Activated effector memory CD4-positive, alpha-beta T cell treated with anti-CD3 and anti-CD28 coated beads, Interleukin-2, amount 50 U/mL, for 16 hours (primary cell): Measurements from ENCODE around the gene PLIN1.

Source experiments
- DNase-seq: peaks from one replicate; pipeline ENCODE4 v3.0.0-alpha.2; 2020

The PLIN1 gene

DNA sequence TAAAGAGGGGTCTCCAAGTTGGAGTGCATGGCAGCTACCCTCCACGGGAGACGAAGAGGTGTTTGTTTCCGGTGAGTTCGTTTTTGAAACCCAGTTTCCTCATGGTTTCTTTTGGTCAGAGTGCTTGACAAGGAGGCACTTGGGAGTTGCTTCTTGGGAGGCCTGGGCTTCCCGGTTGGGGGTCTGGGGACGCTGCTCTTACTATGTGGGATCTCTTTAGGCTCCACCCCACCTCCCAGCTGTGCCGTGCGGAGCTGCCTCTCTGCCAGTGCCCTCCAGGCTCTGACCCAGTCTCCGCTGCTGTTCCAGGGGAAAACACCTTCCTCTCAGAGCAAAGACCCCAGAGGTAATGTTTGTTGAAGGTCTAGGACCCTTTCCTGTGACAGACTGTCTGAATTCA is 53.5 kb downstream of the PLIN1 start:
- DNase-seq: no peak

DNA sequence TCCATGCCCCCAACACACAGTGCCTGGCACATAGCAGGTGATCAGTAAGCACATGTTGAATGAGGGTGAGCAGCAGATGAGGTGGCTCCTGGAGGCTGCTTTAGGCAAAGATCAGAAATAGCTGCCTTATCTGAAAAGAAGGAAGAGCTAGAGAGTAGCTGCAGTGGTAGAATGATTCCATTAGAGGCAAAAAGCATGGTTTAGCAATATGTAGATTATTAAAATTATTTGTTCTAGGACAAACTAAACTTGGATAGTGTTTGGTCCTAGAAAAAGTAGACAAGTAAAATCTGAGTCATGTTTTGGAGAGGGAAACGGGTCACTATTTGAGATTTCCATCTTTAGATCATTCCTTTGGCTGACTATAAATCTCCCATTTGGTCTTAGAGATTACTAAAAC is 56.0 kb downstream of the PLIN1 start:
- no peak for DNase-seq

GRCh38 chr15:89621547-89621946 is 57.6 kb downstream of the PLIN1 start:
- no peak for DNase-seq

DNA sequence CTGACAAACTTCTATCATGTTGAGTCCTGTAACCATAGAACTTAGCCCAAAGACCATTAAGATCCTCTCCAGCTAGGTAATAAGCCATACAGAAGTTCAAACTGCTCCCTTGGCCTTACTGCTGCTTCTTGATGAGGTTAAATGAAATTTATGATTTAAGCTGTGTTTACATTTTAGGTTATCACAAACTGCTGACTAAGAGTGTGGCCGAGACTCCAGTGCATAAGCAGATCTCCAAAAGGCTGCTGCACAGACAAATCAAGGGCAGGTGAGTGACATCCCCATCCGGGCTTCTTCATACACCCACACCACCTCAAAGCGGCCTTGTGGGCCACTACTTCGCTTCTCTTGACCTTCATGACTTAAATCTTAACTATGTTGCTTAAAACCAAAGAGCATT is 62.9 kb downstream of the PLIN1 start:
- no peak for DNase-seq

- no peak for DNase-seq
Observed at GRCh38 chr15:89615135-89615534, 64.0 kb downstream of the PLIN1 start.
